Stimulated activated CD4-positive, alpha-beta T cell treated with anti-CD3 and anti-CD28 coated beads, Interleukin-4, amount 100 ng/mL, for 48 hours (primary cell): Measurements from ENCODE around the gene RCN2.

Experiments
- DNase-seq, 2 donors: peaks; one replicate each; pipeline ENCODE4 v3.0.0-alpha.2; 2020; ENCODE audit warnings: low read depth in 2 of 2

RCN2 gene

DNA sequence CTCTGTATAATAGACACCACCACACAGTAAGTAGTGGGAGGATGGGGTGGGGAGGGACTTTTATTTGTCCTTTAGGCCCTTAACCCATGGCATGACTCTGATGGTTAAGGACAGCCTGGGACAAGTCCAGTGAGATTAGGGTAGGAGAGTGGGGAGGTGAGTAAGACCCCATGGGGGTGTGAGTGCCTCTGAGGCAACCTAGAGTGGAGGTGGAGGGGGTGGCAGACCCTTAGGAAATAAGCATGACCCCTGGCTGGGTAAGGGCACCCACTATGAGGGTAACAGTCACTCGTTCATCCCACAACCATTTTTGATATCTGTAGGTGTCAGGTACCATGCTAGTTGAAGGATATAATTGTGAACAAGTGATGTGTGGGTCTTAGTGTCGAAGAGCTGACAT is 42.4 kb downstream of the RCN2 start:
- no peak for DNase-seq

DNA sequence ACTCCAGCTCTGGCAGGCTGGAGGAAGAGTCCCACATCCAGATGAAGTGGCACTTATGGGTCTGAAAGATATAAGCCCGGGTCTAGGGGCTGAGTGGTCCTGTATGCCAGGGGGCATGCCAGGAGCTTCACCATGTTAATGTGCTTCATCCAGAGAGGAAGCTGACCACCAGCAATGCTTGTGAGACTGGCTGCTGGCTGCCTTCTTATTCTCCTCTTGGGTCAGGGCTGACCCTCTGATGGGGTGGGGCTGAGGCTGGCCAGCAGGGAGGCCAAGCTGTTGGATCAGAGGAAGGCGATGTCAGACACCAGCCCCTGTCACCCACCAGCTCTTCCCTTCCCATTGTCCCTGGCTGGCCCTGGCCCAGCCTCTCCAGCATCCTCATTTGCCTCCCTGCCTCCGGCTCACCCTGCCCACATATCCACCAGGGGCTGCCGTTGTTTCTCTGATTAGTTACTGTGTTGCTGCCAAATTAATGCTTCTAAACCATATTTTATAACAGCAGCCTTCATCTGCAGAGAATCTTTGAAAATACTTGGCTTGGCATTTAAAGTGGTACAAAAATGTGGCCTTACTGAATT is 43.0 kb downstream of the RCN2 start:
- no peak for DNase-seq

DNA sequence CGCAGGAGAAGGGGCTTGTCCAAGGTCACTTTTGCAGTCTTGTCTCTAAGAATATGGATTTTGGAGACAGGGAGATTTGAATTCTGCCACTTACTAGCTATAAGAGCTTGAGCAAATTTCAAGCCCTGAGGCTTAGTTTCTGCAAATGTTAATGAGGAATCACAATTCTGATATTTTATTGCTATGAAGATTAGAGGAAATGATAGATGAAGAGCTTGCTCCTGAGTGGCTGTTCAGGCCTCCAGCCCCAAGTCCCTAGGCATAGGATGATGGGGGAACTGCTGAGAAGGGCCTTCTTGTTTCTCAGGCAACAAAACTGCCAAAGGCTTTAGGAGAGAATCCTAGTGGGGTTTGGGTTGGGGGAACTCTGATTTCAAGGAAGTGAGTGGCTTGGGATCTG is 44.6 kb downstream of the RCN2 start:
- DNase-seq: no peak

DNA sequence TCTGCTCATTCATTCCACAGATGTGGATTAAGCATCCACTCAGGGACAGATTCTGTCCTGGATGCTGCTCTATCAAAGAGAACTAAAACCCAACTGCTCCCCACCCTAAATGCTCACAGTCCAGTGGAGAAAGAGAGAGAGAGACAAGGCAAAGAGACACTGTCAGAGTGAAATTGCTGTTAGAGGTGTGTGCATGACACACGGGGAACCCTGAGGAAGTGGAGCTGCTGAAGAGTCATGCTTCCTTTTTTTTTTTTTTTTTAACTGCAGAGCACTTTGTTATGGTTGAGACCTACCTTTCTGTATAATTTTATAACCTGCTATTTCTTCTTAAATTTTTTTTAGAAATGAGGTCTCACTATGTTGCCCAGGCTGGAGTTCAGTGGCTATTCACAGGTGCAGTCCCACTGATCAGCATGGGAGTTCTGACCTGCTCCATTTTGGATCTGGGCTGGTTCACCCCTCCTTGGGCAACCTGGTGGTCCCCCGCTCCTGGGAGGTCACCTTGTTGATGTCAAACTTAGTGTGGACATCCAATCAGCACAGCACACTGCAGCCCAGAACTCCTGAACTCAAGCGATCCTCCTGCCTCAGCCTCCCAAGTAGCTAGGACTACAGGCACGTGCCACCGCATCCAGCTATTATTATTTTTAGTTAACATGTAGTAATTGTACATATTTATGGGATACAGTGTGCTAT is 45.2 kb downstream of the RCN2 start:
- no peak for DNase-seq

DNA sequence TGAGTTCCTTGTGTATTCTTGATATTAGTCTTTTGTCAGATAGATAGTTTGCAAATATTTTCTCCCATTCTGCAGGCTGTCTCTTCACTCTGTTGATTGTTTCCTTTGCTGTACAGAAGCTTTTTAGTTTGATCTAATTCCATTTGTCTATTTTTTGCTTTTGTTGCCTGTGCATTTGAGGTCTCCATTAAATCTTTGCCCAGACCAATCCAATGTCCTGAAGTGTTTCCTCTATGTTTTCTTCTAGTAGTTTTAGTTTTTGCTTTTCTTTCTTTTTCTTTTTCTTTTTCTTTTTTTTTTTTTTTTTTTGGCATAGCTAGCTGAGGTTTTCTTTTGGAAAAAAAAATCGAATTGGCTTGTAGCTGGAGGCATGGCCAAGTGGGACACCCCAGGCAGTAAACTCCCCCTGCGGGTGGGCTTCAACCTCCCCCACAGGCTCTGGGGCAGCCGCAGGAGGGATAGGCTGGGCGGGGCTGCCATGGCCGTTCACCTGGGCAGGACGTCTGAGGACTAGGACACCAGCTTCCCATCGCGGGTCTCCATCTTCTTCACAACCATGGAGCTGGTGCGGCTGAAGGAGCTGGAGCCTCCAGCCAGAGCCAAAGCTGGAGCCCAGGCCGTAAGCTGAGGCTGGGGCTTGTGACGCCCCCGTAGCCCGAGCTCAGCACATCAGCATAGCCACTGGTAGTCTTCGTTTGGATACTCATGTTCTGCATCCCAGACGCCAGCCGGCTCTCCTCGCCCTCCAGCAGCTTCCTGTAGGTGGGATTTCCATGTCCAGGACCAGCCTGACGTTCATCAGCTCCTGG is 47.2 kb downstream of the RCN2 start:
- DNase-seq: no peak

DNA sequence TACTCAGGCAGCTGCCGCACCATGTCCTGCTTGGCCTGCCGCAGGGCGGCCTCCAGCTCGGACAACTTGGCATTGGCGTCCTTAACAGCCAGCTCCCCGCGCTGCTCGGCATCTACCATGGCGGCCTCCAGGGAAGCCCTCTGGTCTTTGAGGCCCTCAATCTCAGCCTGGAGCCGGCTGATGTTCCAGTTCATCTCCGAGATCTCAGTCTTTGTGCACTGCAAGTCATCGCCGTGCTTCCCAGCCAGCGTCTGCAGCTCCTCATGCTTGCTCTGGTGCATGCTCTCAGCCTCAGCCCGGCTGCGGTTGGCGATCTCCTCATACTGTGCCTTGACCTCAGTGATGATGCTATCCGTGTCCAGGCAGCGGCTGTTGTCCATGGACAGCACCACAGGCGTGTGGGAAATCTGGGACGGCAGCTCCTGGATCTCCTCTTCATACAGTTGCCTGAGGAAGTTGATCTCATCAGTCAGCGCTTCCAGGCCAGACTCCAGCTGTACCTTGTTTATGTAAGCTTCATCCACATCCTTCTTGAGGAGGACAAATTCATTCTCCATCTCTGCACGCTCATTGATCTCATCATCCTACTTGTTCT is 47.9 kb downstream of the RCN2 start:
- DNase-seq: no peak

DNA sequence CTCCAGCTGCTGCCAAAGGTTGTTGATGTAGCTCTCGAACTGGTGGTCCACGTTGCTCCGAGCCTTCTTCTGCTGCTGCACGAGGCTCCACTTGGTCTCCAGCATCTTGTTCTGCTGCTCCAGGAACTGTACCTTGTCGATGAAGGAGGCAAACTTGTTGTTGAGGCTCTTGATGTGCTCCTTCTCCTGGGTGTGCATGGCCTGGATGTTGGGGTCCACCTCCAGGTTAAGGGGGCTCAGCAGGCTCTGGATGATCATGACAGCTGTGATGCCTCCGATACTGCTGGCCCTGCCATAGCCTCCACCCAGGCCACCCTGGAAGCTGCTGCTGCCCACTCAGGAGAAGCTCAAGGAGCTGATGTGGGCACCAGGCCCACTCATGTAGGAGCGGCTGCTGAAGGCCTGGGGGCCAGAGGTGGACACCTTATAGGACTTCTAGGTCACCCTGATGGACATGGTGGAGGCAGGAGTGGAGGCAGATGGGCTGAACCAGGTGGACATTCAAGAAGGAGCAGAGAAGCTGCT is 48.5 kb downstream of the RCN2 start:
- no peak for DNase-seq

DNA sequence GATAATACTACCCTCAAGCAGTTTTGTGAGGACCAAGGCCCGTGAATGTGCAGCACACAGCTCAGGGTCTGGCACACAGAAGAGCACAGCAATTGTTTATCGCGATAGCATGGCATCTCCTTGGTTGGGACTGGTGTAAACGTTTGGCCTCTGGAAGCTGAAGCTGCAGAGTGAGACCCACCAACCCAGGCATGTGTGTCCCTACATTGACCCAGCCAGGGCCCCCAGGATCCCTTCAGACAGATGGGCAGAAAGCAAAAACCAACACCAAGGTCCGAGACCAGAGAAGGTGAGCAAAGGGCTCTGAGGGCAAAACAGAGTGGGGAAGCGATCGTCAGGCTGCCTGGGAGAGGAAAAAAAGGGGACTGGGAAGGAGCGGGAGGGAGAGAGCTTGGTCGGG is 50.8 kb downstream of the RCN2 start:
- DNase-seq: no peak

DNA sequence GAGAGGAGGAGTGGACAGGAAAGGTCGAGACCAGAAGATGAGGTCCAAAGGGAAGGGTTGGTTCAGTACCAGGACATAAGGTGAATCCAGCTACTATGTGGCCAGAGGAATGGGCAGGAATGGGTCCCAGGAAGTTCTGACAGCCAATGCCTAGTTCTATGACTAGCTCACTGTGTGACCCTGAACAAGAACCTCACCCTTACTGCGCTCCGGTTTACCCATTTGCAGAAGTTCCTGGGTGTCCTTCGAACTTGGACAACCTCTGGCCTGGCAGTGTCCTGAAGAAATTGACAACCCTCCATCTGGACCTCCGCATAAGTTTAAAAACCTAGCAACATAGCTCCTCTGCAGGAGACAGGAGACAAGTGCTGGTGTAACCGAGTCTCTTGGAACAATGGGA is 51.2 kb downstream of the RCN2 start:
- no peak for DNase-seq

DNA sequence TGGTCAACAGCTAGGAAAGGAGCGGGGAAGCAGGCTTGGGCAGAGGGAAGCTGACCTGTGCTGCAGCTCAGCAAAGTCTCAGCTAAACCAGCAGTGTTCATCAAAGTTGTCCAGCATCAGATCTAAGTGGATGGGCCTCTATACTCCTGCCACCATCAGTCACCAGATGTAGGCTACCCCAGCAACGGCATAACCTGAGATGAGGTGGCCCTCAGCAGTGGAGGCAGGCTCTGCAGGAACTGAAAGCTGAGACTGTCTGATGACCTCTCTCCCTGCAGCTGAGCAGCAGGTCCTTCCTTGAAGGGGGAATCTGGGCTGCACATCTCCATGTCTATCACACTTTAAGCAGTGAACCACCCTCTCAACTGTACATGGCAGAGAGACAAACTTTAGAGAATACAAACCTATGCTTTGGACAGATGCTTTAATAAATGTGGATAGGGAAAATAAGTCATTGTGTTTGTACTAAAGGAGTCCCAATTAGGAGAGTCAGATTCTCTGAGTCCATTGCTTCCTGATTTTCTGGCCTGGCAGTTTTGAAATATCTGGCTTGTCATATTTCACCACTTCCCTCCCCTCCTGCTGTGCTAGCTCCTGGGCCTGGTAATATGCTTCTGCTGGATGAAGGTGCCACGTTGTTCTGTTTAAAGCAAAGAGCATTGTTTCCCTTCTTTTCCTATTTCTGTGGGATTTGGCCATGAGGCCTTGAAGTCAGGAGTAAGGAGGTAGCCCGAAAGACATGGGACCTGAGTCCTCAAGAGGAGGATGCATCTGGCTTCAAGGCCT is 52.2 kb downstream of the RCN2 start:
- no peak for DNase-seq

DNA sequence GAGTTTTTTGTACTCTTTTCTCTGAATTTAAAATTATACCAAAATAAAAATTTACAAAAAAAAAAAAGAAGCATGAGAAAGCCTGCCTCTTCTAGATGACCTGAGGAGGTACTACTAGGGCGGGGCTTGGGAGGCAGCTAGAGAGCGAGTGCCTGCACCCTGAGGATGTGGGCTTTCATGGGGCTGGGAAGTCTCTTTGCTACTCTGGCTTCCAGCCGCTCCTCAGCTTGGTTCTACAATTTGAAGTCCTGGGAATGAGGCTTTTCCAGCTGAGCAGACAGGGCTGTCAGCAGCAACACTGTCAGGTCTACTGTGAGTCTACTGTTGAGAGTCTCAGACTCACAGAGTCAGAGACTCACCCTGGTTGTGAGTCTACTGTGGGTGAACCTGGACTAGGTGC is 55.2 kb downstream of the RCN2 start:
- no peak for DNase-seq

DNA sequence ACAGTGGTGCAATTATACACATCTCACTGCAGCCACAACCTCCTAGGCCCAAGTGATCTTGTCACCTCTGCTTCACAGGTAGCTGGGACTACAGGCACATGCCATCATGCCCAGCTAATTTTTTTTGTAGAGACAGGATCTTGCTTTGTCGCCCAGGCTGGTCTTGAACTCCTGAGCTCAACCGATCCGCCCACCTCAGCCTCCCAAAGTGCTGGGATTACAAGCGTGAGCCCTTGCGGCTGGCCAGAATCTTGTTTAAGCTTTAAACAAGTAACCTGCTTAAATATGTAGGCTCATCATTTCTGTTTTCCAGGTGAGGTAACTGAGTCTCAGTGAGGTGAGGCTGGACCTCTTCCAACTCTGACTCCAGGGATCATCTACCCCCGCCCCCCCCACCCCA is 55.7 kb downstream of the RCN2 start:
- no peak for DNase-seq

DNA sequence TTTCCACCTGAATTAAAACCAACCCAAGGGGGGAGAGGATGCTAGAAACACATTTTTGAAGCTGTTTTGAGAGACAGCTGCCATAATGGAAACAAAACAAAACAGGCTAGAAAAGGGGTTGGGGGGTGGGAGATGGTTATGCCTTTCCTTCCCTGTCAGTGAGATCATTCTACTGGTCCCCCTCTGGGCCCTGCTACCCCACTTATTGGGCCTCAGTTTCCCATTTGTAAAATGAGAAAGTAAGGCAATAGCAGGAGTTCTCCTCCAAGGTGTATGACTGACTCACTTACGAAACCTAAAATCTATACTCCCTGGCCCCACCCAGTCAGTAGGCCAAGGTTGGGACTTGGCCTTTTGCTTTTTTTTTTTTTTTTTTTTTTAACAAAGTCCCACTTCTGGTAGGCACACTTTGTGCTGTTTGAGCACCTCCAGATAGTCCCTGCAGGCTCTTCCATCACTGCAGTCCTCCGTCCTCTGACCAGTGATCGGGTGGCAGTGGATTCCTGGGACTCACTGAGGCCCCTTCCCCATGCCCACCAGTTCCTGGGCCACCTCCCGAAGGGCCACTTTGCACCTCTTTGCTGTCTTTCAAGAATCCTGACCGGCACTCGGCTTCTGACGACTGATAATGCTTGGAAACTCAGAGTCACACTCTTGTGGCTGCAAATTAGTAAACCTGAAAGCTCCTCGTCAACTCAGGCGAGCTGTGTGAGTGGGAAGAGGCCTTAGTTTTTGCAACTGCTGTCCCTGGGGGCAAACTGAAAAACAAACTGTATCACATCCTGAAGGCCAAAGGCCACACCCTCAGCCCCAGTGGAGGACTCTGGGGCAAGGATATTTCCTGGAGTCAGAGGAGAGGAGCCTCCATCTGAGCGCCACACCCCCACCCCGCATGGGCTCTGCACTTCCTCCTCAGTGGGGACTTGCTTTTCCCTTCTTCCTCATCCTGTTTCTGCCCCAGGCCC is 56.6 kb downstream of the RCN2 start:
- peak; percentile 47 to 72 for DNase-seq

DNA sequence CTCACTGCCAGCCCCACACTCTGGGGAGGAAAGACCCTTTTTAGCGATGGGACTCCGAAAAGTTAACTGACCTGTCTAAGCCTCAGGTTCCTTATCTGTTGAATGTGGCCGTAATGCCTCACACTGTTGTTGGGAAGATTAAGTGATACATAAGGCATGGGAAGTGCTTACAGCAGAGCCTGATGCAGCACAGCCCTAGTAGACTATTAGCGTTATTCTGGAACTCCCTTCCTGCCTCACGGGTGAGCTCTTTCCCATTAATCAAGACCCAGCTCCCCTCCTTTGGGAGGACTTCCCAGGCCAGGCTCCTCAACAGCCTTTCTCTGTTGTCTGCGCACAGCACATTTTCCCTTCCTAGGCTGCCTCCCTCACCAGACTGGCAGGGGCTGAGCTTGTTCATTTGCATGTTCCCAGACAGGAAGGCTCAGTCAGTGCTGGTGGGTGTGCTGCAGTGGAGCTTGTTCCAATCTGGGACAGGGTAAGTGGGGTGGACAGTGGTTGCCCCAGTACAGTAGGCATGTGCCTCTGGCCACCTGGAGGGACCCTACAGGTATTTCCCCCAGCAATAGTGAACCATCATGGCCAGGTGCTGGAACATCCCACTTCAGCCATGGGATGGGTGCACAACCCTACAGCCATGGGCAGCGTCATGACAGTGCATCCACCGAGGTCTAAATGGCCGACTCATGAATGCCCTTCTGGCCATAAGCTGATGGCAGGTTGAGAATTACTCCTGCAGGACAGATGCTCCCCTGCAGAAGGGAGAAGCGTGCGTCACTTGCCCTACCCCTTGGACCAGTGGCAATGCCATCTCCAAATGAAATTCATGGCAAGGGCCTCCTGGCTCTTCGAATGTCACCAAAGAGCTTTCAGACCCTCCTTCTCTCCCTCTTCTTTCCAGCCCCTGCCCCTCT is 57.6 kb downstream of the RCN2 start:
- no peak for DNase-seq

DNA sequence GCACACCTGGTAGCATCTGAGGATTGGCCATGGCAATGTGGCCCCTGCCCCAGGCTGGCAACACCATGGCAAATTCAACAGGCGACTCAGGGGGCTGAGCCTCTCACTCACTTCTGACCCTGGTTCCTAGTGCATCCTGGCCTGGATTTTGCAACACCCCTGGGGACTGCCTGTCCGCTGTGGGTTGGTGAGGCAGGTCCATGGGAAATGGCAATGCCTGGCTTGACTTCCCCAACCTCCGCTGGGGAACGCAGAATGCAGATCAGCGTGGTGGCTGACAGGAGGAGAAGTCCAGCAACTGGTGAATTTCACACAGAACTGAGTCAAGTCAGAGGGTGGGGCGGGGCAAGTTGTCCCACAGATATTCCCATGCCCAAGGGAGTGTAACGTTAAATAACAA is 59.5 kb downstream of the RCN2 start:
- DNase-seq: no peak

DNA sequence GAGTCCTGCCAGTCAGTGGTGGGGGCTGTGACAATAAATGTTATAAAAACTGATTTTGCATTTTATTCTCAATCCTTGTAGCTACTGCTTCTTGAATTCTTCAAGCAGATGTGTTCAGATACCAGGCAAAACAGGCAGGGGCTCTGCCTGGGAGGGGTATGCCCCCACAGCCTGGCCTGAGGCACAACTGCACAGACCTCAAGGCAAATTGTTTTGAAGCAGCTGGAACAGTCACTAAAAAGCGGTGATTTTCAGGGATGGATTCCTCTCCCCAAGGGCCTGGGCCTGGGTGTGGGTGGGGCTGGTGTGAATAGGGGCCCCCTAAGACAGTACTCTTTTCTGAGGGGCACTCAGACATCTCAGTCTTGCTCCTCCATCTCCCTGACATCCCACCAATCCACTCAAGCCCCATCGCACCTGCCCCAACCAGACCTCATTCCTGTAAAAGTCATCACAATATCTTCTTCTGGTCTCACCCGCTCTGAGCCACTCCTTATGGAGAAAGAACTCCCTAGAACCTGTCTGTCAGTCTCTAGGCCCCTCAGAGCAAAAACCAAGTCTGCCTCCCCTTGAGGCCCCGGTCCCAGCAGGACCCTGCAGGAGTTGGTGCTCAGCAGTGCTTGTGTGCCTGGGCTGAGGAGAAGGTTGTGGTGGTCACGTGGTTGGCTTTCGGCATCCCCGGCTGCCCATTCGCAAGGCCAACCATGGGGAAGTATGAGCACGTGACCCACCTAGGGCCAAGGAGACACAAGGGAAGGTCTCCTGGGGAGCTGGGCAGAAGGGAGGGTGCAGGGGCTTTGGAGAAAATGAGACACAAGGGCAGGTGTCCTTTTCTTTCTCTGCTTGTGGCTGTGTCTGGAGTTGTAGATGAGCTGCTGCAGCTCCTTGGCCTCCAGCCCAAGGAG is 60.4 kb downstream of the RCN2 start:
- DNase-seq: no peak

DNA sequence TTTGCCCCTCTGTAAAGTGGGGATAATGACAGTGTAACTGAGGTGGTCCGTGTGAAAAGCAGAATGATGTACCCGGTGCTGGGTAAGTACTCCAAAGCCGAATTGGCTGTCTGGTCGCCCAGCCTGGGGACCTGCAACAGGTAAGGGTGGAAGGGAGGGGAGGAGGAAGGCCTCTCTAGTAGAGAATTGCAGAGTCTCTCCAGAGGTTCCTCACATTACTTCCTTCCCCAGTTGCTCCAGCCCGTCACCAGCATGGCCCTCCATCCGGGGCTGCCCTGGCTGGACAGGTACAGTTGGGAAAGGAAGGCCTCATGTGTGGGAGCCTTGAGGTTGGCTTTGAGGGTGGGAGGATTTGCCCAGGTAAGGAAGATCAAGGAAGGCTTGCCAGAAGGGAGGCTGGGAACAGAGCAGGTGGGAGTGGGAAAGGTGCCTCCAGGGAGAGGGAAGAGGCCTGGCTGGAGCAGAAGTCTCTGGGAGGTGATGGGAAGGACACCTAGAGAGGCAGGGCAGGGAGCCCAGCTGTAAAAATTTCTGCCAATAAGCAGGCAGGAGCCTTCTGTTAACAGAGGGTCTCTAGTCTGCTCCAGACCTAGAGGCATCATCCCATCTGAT is 61.7 kb downstream of the RCN2 start:
- DNase-seq: no peak

DNA sequence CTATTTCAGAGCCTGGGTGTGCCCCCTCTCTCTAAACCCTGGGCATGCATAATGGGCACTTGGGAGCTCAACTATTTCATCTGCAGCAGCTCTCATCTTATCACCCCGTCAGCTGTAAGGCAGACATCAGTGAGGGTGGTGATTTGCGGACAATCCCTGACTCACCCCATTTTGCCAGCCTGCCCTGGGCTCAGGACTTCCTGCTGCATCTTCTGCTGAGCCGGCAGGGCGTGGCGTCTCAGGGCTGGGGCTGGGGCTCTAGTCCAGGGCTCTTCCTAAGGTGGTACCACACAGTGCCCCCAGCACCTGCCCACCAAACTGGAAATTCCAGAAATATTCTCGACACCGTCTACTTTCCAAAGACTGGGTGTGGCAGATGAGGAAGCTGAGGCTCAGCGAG is 62.5 kb downstream of the RCN2 start:
- DNase-seq: peak in 1 of 2 donors; percentile 68
